Measurements from ENCODE around the gene SYNPO.

The SYNPO gene

DNA sequence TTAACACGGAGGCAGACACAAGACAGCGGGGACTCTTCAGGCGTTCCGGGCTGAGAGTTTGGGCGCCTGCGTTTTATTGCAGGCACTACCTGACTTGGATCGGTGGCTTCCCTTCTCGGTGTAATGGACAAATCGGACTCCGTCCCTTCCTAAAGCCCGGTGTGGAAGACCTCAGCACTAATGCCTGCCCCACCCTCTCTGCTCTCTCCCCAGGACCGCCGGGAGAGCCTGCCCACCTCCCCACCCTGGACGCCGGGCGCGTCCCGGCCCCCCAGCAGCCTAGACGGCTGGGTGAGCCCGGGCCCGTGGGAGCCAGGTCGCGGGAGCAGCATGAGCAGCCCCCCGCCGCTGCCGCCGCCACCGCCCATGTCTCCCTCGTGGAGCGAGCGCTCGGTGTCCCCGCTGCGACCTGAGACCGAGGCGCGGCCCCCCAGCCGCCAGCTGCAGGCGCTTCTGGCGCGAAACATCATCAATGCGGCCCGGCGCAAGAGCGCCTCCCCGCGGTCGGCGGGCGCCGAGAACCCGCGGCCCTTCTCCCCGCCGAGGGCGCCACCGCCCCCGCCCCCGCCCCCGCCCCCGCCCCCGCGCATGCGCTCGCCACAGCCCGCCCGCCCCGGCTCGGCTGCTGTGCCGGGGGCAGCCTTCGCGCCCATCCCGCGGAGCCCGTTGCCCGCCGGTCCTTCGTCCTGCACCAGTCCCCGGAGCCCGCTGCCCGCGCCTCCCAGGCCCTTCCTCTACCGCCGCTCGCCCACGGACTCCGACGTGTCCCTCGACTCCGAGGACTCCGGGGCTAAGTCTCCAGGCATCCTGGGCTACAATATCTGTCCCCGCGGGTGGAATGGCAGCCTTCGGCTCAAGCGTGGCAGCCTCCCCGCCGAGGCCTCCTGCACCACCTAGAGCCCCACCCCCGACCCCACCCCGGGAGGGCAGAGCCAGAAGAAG, 16.0 kb downstream of the SYNPO start:
- peak; percentile 57 for DNase-seq (ENCODE audit: low spot score)

GRCh38 chr5:150658121-150658520, 17.7 kb downstream of the SYNPO start:
- no peak for DNase-seq (ENCODE audit: low spot score)

- DNase-seq (ENCODE audit: low spot score), result no peak
Observed at GRCh38 chr5:150658699-150659265, 18.3 kb downstream of the SYNPO start.

GRCh38 chr5:150659360-150660107, 19.1 kb downstream of the SYNPO start:
- DNase-seq (ENCODE audit: low spot score), result no peak

DNA sequence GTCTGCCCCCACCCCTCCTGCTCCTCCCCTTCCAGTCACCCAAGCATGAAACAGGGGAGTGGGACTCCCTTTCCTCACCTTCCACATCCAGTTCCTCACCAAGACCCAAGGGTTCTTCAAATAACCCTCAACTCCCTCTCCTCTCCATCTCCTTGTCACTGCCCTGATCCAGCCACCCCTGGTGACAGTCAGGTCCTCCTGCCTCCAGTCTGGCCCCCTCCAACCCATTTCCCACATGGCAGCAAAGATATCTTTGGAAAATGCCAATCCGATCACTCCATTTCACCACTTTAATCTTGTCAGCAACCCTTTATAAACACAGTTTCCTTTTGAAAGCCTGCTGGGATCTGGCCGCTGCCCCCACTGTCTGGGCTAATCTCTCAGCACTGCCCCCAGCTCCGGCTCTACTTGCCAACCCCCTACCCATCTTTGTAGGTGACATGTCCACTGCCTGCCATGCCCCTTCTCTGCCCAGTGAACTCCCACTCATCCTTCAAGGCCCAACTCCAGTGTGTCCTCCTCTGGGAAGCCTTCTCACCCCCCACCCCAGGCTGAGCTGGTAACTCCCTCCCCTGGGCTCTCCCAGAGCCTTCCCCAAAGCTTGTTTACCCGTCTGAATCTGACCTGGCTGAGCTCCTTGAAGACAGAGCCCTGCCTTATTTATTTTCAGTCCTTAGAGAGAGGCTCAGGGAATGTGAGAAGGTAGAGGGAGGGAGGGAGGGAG, 19.8 kb downstream of the SYNPO start:
- DNase-seq (ENCODE audit: low spot score), result no peak

DNA sequence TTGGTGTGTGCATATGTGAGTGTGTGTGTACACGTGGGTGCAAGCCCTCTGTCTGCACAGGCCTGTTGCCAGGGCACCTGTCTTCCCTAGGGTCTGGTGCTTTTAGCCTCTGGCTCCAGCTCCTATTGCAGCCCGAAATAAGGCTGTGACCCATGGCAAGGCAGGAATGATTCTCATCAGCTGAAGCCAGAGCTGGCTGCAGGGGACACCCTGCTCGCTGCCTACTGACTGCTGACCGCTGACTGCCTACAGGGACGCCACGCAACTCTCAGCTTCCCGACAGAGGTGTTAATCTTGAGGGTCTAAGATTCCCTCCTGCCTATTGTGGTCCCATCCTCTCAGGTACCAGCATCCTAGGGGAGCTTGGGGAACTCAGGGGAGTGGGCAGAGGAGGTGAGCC, 20.6 kb downstream of the SYNPO start, which contains the start of gene MYOZ3:
TSS of gene MYOZ3 (plus strand) at position 166 of the 400 bp plus-strand sequence. CDS start 1,691 bp downstream, outside the sequence.
- DNase-seq (ENCODE audit: low spot score), result no peak

DNA sequence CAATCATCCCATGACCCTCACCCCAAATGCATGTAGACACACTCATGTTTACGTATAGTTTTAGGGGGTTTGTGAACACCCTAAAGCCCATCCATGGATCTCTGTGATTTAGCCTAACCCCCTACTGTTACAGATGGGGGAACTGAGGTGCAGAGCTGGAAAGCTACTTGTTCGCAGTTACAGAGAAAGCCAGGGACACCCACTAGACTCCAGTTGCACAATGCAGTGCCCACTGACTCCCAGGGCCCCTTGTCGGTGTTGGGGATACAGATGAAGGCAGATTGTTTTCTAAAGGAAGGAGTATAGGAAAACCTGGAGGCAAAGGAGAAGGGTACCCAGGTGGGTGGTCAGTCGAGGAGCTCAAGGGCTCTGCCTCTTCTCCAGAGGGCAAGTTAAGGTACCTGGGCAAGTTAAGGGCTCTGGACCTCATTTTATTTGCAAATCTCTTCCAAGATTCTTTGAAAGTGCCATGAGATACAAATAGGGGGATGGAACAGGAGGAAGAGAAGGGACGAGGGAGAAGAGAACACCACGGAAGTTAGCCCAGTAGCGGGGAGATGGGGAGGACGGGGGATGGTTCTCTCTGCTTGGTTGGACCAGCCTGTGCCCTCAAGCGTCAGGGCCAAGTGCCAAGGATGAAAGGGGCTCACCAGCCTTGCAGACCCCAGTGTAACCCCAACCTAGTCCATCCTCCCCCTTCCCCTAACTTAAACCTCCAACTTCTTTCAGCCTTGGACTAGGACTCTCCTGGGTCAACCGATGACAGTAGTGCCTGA, 21.5 kb downstream of the SYNPO start:
- no peak for DNase-seq (ENCODE audit: low spot score)

DNA sequence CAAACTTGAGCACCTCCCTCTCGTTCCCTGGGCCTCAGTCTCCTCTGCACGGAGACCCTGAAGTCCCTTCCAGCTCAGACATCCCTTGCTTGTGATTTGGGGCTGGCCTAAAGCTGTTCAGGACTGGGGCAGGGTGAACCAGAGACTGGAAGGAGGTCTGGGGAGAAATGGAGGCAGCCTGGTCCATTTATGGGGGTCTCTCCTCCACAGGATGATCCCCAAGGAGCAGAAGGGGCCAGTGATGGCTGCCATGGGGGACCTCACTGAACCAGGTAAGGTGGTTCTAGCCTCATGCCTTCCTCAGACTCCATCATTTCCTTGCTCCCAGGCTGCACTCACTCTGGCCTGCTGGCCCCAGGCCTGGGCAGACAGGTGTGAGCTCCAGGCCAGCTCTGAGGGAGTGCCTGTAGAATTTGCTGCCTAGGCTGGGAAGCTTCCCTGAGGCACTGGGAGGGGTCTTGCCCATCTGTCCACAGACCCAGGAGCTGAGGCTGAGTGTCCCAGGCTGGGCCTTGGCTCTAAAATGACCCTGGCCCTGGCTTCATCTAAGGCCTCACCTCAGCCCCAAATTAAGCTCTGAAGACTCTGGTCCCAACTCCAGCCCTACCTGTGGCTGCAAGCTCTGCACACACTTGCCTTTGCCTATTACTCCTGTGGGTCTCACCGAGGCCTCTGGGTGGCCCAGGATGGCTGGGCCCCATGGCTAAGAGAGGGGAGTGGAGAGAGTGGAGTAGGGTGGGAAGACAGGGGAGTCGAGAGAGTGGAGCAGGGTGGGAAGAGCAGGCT, 22.5 kb downstream of the SYNPO start:
- no peak for DNase-seq (ENCODE audit: low spot score)

DNA sequence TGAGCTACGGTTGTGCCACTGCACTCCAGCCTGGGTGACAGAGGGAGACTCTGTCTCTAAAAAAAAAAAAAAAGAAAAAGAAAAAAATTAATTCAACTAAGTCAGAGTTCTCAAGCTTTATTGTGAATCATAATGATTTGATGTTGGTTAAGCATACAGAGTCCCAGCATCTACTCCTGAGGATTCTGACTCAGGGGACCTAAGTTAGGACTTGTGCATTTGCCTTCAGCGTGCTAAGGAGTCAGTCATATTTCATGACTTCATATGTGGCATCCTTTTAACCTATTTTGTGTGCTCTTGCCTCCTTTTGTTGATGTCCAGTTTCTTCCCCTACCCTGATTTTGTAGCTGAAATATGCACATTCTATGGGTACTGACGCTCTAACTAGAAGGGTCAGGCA, 23.5 kb downstream of the SYNPO start:
- no peak for DNase-seq (ENCODE audit: low spot score)

DNA sequence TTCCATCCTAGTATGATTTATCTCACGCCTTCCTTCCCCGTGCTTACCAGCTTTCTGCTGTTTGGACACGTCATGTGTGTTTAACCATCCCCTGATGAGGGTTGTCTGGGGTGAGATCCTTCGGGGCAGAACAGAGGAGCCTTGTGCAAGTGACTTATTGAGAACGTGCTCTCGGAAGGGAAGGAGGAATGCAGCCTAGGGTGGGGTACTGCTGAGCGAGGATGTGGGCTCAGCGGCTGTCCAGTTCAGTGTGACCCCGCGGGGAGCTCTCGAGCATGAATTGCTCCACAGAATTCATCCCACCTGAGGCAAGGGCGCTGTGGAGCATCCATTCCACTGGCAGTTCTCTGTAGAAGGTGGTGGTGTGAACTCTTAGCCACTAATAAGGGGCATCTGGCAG, 24.6 kb downstream of the SYNPO start:
- DNase-seq (ENCODE audit: low spot score), result no peak

DNA sequence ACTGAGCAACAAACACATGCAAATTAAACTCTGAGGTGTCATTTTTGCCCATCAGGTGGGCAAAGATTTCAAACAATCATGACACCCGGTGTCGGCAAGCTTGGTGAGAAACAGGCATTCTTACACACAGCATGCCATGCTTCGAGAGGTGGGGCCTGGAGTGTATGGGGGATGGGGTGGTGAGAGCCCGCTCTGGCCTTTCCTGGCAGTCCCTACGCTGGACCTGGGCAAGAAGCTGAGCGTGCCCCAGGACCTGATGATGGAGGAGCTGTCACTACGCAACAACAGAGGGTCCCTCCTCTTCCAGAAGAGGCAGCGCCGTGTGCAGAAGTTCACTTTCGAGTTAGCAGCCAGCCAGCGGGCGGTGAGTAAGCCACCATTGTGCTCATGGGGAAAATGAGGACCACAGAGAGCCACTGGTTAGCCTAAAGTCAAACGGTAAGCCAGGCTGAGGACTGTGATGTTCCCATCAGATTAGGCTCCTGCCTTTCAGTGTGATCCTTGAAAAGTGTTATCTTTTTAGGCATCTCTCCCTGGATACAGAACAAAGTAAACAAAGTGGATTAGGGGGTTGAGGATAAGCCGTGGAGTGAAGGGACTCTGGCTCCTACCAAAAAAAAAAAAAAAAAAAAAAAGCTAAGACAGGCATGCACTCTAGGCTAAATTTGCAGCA, 30.0 kb downstream of the SYNPO start:
- DNase-seq (ENCODE audit: low spot score), result no peak

- no peak for DNase-seq (ENCODE audit: low spot score)
Observed at GRCh38 chr5:150670948-150671310, 30.5 kb downstream of the SYNPO start.

GRCh38 chr5:150671509-150672236, 31.2 kb downstream of the SYNPO start:
- DNase-seq (ENCODE audit: low spot score), result no peak

GRCh38 chr5:150672237-150672883, 31.9 kb downstream of the SYNPO start:
- DNase-seq (ENCODE audit: low spot score), result no peak

GRCh38 chr5:150672884-150673275, 32.4 kb downstream of the SYNPO start:
- no peak for DNase-seq (ENCODE audit: low spot score)

- no peak for DNase-seq (ENCODE audit: low spot score)
Observed at GRCh38 chr5:150674341-150674821, 33.9 kb downstream of the SYNPO start.

GRCh38 chr5:150675069-150675468, 34.6 kb downstream of the SYNPO start:
- no peak for DNase-seq (ENCODE audit: low spot score)

- DNase-seq (ENCODE audit: low spot score), result no peak
Observed at GRCh38 chr5:150676578-150676977, 36.1 kb downstream of the SYNPO start.

- DNase-seq (ENCODE audit: low spot score), result no peak
Observed at GRCh38 chr5:150689120-150689519, 48.7 kb downstream of the SYNPO start.

Data from RKO (cell line).